Mesothelial cell of epicardium (in vitro differentiated cells): ENCODE data around the gene NEIL1. TPM values are rescaled to one million over a fixed set of nuclear protein-coding genes. Genes with fewer than 3 reads are reported as not detected.
"Not testable (repeated sequence)": the region's sequence is repeated elsewhere in the genome, so short reads cannot be mapped to it uniquely, and the experiment has no call there.

Experiments used
- DNase-seq, 2 experiments: peaks; one replicate each; pipeline ENCODE4 v3.0.0; 2021; ENCODE audit warnings: low spot score in 2 of 2; ENCODE audit not compliant: unreplicated experiment in 2 of 2
- H3K27ac Mint-ChIP-seq: 2 replicates; pipeline ENCODE4 v1.8.0; 2021; ENCODE audit warnings: mixed read lengths
- H3K27me3 Mint-ChIP-seq: 2 replicates; pipeline ENCODE4 v1.8.0; 2021; ENCODE audit warnings: low read depth, mixed read lengths
- H3K36me3 Mint-ChIP-seq: 2 replicates; pipeline ENCODE4 v1.8.0; 2021; ENCODE audit warnings: mixed read lengths
- H3K4me1 Mint-ChIP-seq: 2 replicates; pipeline ENCODE4 v1.8.0; 2021; ENCODE audit warnings: mixed read lengths
- H3K4me3 Mint-ChIP-seq: 2 replicates; pipeline ENCODE4 v1.8.0; 2021; ENCODE audit warnings: mild to moderate bottlenecking, moderate library complexity, mixed read lengths
- H3K9me3 Mint-ChIP-seq: 2 replicates; pipeline ENCODE4 v1.8.0; 2021; ENCODE audit warnings: mixed read lengths
- total RNA-seq: library from RNA; stranded (reverse); gene quantifications from 3 replicates; pipeline ENCODE4 v1.2.1, GENCODE V29; 2021
- TF ChIP-seq, protein P1 (sequence below): fragments of 200-600 bp; sonication (generic); IDR thresholded peaks from one replicate; pipeline ENCODE4 v1.5.0; 2021; ENCODE audit warnings: antibody characterized with exemption; ENCODE audit not compliant: unreplicated experiment

NEIL1 gene
- total RNA-seq, 1 donor from 2014 or later = 67.9 TPM

- Mint-ChIP-seq H3K36me3 (no peaks in the 10 kb centered on the region), H3K4me1 (peaks cover 9% of the 10 kb centered on the region), H3K9me3 (no peaks in the 10 kb centered on the region), H3K27ac (no peak overlapping the region), H3K27me3 (peaks cover 14% of the 10 kb centered on the region), H3K4me3 (peak overlapping the region; percentile 86)
- DNase-seq = peak in 1 of 2 experiments; percentile 65
- TF ChIP-seq, protein P1, sequence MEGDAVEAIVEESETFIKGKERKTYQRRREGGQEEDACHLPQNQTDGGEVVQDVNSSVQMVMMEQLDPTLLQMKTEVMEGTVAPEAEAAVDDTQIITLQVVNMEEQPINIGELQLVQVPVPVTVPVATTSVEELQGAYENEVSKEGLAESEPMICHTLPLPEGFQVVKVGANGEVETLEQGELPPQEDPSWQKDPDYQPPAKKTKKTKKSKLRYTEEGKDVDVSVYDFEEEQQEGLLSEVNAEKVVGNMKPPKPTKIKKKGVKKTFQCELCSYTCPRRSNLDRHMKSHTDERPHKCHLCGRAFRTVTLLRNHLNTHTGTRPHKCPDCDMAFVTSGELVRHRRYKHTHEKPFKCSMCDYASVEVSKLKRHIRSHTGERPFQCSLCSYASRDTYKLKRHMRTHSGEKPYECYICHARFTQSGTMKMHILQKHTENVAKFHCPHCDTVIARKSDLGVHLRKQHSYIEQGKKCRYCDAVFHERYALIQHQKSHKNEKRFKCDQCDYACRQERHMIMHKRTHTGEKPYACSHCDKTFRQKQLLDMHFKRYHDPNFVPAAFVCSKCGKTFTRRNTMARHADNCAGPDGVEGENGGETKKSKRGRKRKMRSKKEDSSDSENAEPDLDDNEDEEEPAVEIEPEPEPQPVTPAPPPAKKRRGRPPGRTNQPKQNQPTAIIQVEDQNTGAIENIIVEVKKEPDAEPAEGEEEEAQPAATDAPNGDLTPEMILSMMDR = no peak
Observed at GRCh38 chr15:75347222-75348033, 589 bp downstream of the NEIL1 start.

GRCh38 chr15:75348034-75348561 lies 1.3 kb downstream of the NEIL1 start:
- no peaks in the 10 kb centered on the region for H3K36me3 Mint-ChIP-seq
- no peaks in the 10 kb centered on the region for H3K9me3 Mint-ChIP-seq
- TF ChIP-seq, protein P1 = no peak
- no peak overlapping the region for H3K27ac Mint-ChIP-seq
- peaks cover 9% of the 10 kb centered on the region for H3K4me1 Mint-ChIP-seq
- peak in 1 of 2 experiments; percentile 46 for DNase-seq
- H3K27me3 Mint-ChIP-seq = peaks cover 14% of the 10 kb centered on the region
- H3K4me3 Mint-ChIP-seq = peak overlapping the region; percentile 86

DNA sequence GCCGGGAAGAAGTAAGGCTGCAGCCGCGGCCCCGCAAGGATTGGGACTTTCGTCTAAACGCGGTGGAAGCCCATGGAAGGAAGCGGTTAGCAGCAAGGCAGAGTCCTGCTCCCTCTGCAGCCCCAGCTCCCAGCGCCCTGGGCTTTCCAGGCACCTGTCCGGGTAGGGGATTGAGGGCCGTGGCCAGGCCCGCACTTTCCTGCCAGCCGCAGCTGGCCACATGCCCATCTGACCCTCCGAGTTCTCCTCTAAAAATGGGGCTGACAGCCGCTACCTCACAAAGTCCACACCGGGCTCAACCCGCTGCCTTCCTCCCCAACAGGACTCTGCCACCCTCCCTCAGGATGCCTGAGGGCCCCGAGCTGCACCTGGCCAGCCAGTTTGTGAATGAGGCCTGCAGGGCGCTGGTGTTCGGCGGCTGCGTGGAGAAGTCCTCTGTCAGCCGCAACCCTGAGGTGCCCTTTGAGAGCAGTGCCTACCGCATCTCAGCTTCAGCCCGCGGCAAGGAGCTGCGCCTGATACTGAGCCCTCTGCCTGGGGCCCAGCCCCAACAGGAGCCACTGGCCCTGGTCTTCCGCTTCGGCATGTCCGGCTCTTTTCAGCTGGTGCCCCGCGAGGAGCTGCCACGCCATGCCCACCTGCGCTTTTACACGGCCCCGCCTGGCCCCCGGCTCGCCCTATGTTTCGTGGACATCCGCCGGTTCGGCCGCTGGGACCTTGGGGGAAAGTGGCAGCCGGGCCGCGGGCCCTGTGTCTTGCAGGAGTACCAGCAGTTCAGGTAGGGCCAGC lies 1.9 kb downstream of the NEIL1 start:
- H3K27me3 Mint-ChIP-seq = peaks cover 14% of the 10 kb centered on the region
- DNase-seq = peak in 1 of 2 experiments; percentile 45
- TF ChIP-seq, protein P1 = no peak
- H3K4me3 Mint-ChIP-seq = peak overlapping the region; percentile 80
- peaks cover 9% of the 10 kb centered on the region for H3K4me1 Mint-ChIP-seq
- no peak overlapping the region for H3K27ac Mint-ChIP-seq
- no peaks in the 10 kb centered on the region for H3K36me3 Mint-ChIP-seq
- H3K9me3 Mint-ChIP-seq = no peaks in the 10 kb centered on the region

DNA sequence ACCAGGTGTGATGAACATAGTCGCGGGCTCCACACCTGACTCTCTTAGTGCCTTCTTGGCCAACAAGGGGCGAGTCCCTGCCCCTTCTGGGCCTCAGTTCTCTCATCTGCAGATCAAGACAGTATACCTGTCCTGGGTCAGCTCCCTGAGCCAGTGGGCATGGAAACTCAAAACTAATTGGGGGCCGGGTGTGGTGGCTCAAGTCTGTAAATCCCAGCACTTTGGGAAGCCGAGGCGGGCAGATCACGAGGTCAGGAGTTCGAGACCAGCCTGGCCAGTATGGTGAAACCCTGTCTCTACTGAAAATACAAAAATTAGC lies 2.5 kb downstream of the NEIL1 start:
- H3K27ac Mint-ChIP-seq, DNase-seq, H3K9me3 Mint-ChIP-seq, H3K4me1 Mint-ChIP-seq, H3K36me3 Mint-ChIP-seq: not testable (repeated sequence)
- H3K4me3 Mint-ChIP-seq = peak overlapping the region; percentile 80
- peaks cover 14% of the 10 kb centered on the region for H3K27me3 Mint-ChIP-seq

GRCh38 chr15:75349851-75350588 lies 3.2 kb downstream of the NEIL1 start:
- H3K9me3 Mint-ChIP-seq = no peaks in the 10 kb centered on the region
- DNase-seq = no peak
- H3K36me3 Mint-ChIP-seq = no peaks in the 10 kb centered on the region
- H3K27me3 Mint-ChIP-seq = peaks cover 14% of the 10 kb centered on the region
- H3K27ac Mint-ChIP-seq = no peak overlapping the region
- TF ChIP-seq, protein P1 = no peak
- H3K4me1 Mint-ChIP-seq = peaks cover 9% of the 10 kb centered on the region
- peak overlapping the region; percentile 30 for H3K4me3 Mint-ChIP-seq
